Occipital lobe (tissue), 2 donors: ENCODE results near the gene PKNOX2. TPM values are rescaled to one million over a fixed set of nuclear protein-coding genes. Genes with fewer than 3 reads are reported as not detected.
A peak's percentile ranks its signal among the peaks of the same experiment; 100 is the strongest.

Experiments used
- DNase-seq: peaks from one replicate; lab custom pipeline; 2025; lab: John Stamatoyannopoulos, UW
- total RNA-seq: library from RNA; depleted of rRNA; stranded (reverse); fragments of >200 nt; gene quantifications from one replicate; pipeline ENCODE4 v1.2.3, GENCODE V29; 2014

The PKNOX2 gene
- total RNA-seq, 1 donor from 2014 or later: 5.3 TPM

DNA sequence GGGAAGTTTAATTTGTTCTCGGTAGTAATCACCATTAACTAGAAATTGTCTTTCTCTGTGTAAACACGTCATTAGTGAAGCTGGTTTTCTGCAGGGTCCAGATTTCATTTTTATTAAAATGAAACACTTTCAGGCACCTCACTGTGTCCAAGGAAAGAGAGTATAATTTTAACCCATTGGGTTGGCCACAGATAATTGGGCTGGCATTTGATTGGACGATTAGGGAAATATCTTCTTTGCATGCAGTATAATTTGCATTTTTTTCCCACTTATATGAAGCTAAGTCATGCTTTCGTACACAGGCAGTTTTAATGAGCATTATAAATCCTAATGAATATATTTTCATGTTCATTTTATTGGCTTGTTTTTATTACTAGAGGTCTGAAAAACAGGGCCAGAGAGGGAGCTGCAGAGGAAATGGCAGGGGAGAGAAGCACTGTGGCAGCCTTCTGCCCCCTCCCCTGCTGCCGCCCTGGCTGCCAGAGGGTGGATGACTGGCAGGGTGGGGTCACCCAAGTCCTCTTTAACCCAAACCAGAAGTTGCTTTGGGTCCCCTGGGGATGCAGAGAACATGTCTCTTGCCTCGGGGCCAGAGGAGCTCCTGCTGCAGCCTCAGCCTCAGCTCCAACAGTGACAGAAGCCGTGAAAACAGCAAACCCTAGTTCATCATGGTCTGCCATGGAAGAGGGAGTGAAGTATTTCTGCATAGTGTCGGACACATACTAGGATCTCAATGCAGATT lies 93.9 kb downstream of the PKNOX2 start:
- no peak for DNase-seq

DNA sequence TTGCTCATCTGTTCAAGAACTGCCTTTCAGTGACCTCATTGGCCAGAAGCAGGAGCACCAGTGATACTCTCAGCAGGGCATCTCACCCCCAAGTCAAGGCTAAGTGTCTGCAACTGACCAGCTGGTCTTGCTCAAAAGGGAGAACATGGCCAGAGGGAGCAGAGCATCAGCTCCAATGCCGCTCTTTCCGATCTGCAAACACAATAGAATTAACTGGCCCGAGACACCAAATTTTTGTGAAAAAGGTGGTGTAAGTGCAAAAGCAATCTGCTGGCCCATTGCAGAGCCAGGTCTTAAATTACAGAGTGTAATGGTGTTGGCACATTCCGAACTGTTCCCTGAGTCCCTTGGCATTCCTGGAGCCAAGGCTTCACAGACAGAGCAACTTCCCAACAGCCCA lies 97.0 kb downstream of the PKNOX2 start:
- DNase-seq: no peak

DNA sequence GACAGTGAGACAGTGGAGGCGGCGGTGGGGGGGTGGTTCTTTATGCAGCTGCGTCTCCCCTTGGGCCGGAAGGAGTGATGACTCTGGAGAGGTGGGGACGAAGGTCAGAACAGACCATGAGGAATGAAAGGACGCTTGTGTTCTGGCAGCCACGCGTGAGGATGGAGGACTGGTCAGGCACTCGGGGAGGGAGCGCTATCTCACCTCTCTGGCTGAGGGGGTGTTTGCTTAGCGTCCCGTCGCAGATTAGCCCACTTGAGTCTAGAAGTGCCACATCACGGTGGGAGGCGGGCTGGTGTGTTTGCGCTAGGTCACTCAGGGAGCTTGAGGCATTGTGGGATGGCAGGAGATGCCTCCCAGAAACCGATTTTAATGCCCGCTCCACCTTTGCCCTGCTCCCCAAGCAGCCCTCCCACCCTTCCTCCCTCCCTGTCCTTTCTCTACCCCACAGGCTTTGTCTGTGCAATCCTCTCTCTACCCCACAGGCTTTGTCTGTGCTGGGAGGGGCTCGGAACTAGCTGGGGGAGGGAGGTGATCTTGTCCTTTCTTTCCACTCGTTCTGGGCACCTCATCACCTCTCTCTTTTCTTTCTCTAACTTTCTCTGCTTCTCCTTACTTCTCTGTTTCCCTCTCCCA lies 97.8 kb downstream of the PKNOX2 start:
- no peak for DNase-seq

DNA sequence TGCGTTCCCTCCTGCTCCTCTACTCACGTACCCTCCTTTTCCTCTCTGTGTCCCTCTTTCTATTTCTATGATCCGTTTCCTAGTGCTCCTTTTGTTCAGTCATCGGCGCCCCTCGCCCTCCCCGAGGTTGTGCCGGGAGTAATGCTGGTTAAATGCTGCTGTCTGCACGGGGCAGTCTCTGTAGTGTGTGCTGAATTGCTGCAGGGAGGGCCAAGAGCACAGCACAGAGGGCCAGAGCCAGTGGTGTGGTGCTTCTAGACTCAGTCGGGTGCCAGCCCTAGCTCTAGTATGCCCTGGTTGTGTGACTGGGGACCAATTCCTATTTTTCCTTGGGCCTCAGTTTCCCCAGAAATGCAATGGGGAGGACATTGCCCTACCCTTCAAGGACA lies 98.3 kb downstream of the PKNOX2 start:
- no peak for DNase-seq

DNA sequence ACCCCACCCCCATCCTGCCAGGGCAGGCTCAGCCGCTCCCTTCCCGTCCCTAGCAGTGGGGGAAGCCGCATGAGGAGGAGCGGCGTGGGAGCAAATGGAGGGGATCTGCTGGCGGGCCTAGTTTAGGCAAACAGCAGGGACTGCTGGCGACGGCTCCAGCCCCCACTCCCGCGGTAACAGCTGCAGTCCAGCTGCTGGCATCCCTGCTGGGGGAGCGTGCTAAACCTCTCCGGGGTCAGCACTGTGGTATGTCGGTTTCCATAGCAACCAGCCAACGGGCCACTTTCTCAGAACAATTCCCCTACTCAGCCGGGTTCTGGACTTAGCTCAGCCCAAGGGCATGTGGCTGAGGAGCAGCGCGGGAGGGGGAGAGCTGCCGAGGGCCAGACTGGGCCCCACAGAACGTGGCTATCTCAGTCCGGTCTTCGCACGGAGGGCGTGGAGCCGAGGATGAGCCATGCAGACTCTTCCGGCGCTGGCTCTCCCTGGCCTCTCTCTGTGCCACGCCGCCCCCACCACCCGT lies 98.8 kb downstream of the PKNOX2 start:
- DNase-seq: peak; percentile 46

DNA sequence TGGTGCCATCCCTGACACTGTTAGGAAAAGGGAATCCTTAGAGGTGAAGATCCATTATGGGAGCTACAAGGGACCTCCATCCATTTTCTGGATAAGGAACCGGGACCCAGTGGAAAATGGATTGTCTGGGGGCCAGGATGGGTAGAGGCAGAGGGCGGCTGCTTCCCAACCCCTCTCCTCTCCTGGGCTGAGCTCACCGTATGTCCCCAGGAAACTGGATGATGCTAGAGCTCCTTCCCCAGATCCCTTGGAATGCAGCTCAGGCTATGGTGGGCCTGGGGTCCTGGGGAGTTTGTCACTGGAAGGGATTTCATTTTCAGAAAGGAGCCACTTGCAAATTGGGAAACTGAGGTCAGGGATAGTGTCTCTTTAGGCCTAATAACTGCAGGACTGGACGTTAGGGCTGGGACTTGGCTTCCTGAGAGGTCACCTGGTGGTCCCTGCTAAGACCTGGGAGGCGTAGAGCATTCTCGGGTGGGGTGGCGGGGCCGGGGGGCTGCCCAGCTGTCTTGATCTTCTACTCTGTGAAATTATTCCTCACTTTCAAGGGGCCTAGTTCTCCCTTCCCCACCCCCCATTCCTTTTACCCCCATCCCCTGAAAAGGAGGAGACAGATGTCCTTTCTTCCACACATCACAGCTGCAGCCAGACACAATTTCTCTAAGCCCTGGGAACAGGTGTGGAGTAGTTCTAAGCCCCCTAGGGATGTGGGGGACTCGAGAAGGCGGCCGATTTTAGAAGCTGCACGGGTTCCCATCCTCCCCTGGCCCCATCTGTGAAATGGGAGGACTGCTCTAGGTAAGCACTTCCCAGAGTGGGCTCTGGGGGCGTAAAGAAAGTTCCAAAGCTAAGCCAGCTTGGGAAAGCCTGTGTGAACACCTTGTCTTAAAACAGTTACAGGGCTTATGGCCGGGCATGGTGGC lies 99.8 kb downstream of the PKNOX2 start:
- DNase-seq: no peak

DNA sequence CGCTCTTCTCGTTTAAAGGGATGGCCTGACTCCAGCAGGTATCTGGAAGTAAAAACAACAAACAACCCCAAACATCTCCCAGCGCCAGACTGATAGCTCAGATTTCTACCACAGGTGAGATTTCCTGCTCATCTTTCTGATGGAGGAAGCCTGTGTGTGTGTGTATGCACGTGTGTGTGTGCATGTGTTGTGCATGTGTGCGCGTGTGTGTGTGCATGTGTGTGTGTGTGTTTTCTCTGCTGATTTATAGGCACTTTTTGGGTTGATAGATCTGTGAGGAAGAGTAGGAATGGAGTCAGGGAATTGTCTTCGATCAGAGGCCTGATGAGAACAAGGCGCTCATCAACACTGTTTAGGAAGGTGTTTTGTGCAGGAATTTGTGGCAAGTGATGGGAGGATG lies 103.0 kb downstream of the PKNOX2 start:
- DNase-seq: no peak

DNA sequence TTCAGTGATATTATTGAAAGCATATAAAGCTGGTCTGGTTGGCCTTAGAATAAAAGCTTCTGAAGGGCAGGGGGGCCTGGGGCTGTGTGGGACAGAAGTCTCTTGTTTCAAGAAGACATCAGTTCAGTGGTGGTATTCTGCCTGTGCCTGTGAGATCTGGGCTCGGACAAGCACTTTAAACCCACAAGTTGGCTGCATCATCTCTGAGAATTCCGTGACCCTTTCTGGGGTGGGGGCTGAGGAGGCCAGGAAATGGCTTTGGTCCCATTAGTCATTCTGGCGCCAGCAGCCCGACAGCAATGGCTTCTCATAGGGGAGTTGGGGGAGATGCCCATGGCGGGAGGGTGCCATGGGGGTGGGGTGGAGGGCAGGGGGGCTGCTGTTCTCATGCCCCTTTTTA lies 104.1 kb downstream of the PKNOX2 start:
- DNase-seq: no peak

DNA sequence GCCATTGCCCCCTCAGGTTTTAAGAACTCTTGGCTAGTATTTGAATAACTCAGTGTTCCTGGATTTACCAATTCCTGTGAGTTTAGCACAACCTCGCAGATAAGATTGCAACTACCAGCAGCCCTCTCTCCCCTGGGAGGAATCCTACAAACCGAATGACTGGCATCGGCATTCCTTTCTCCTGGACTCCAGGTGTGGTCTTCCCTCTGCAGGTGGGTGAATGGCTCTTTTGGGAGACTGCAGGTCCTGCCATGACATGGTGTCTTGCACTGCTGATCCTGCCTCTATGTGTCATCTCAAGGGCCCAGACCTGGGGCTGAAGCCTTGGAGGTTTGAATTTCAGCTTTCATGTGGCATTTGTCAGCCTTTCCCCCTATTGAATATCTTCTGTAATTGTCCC lies 105.6 kb downstream of the PKNOX2 start:
- no peak for DNase-seq

DNA sequence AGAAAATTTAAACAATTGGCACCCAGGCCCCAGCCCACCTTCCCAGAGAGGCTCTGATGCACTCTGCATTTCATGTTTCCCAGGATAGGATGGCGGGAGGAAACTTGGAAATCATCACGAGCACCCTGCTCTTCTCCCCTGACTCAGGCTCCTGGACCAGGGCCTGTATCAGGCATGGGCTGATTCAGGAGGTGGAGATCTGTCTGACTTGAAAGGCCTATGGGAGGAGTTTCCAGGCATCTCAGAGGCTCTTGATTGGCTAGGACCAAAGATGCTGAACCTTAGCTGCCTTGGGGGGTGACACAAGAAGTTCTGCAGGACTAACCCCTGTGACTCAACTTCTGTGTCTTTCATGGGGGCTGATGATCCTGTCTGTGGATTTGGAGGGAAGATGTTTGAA lies 106.2 kb downstream of the PKNOX2 start:
- no peak for DNase-seq

DNA sequence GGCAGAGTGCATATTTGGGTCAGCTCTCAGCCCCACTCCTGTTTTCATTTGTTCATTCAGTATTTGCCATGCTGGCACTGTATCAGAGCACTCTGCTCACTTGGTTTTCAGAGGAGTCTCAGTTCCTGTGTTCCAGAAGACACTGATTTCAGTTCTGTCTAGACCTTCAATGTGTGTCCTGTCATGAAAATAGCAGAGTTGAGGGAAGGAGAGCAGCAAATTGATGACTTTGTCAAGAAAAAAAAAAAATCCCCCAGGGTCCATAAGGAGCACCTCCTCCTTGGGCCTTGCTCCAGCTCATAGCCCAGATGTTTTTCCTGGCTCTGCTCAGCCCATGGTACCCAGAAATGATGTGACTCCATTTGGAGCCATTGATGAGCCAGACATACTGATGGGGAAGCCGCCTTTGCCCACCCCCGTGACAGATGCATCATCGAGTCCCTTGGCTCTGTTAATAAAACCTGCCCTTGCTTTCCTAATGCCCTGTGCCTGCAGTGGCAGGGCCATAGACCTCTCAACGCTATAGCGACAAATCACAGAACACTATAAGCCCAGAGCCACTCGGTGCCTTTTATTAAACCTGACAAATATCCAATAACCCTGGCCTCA lies 107.0 kb downstream of the PKNOX2 start:
- DNase-seq: no peak

DNA sequence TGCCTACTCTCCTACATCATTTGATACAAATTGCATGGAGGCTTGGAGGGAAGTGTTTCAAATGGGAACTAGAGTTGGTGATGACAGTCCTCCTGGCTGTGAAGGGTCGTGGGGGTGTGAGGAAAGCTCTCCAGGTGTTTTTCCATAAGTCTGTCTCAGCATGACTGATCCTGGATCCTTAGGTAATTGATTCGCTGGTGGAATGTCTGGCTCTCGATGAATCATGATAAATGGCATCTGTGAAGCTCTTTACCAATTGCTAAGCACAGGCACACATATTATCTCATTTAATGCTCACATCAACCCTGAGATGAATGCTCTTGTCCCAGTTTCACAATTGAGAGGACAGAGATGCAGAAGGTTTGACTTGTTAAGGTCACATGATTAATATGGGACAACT lies 107.5 kb downstream of the PKNOX2 start:
- DNase-seq: no peak

DNA sequence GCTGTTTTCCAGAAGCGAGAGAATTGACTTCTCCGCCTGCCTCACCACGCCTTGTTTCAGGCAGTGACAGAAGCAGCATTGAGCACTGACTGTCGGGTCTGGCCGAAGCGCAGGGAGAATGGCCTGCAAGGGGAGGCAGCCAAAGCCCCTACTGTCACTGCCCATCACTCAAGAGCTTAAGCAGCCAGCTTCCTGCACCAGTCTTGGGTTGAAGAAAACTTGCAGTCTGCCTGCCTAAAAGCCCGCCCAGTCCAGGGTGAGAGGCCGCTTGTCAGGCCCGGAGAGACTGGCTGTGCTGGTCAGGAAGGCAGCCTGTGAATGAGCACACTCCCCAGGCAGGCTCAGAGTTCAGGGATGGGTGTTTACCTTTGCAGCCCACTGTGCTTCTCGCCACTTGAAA lies 108.3 kb downstream of the PKNOX2 start:
- no peak for DNase-seq

DNA sequence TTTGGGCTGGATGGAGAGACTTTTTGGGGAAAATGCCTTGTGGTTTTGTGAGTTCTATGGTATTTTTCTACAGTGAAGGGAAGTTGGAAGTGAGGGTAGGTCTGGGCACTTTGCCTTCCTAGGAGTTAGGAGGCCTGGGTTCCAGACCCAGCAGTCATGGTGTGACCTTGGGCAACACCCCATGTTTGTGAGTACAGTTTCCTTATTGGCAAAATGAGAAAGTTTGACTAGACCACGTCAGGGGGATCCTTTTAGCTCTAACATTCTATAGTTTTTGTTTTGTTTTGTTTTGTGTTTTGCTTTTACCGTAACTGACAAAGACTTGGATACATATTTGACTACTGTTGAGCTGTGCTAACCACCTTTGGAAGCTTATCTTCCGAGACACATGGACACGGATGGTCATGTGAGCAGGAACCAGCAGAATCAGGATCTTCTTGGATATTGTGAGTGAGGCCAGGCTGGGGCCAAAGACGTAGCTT lies 109.0 kb downstream of the PKNOX2 start:
- DNase-seq: no peak

DNA sequence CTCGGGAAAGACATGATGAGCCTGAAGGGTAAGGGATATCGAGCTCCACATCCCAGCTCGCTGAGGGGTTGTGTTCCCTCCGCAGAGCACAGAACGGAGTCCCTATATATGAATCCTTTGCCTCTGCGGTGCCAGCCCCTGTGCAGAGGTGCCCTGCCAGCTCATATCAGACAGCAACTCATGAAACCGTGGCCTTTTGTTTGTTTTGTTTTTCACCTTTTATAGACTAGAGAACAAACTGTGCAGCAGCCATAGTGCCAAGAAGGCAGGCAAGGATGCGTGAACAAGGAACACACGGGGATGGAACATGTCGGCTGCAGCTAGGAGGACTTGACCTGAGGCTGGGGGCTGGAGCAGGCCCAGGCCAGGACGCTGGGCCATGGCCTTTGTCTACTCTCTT lies 109.8 kb downstream of the PKNOX2 start:
- no peak for DNase-seq

DNA sequence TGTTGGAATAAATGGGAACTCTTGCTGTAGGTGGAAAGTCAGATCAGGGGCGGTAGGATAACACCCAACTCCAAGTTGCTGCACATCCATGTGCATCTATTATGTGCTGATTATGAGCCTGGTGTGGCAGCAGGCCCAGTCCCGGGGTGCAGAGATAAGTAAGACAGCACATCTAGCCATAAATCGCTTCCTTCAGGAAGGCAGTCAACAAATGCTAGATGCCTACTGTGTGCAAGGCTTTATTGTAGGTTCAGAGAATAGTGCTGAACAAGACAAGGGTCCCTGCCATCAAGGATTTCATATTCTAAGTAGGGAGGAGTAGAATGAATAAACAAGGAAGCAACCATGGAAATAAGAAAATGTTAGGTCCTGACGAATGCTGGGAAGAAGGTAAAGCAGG lies 110.2 kb downstream of the PKNOX2 start:
- DNase-seq: no peak

DNA sequence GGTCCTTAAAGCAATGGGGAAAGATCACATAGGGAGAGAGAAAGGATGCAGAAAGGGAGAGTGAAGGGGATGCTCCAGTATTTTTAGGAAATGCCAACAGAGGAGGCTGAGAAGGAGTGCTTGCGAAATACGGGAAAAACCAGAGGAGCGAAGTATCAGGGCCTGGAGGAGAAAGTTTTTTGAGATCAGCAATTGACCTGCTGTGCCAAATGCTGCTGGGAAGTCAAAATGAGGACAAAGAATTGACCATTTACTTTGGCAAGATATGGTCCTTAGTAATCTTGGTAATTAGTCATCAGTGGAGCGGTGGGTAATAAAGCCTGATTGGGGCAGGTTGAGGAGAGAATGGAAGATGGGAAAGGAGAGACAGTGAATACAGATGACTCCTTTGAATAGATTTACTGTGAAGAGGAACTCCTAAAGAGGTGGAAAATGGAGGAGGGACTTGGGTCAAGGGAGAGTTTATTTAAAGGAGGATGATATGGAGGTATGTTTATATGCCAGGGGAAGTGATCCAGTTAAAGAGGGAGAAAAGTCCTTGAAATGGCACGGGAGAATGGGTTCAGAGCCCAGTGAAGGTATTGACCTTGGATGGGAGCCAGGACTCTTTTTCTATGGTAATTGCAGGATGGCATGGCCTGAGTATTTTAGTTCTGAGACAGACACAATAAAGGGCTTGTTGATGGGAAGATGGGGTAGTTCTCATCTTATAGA lies 111.5 kb downstream of the PKNOX2 start:
- DNase-seq: no peak

DNA sequence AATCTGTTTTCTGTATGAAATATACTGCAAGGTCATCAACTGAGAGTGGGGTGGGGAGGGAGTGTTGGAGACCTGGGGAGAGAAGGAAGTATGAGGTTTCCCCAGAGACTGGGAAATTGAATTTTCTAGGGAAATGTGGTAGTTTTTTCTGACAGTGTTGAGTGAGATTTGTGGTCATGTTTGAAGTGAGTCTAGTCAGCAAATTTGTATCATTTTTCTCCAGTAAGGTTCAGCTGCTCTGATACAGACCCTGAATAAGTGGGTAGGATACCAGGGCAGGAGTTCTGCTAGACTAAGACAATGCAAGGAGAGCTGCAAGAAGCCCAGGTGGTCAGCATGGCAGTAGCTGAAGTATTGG lies 112.0 kb downstream of the PKNOX2 start:
- no peak for DNase-seq

DNA sequence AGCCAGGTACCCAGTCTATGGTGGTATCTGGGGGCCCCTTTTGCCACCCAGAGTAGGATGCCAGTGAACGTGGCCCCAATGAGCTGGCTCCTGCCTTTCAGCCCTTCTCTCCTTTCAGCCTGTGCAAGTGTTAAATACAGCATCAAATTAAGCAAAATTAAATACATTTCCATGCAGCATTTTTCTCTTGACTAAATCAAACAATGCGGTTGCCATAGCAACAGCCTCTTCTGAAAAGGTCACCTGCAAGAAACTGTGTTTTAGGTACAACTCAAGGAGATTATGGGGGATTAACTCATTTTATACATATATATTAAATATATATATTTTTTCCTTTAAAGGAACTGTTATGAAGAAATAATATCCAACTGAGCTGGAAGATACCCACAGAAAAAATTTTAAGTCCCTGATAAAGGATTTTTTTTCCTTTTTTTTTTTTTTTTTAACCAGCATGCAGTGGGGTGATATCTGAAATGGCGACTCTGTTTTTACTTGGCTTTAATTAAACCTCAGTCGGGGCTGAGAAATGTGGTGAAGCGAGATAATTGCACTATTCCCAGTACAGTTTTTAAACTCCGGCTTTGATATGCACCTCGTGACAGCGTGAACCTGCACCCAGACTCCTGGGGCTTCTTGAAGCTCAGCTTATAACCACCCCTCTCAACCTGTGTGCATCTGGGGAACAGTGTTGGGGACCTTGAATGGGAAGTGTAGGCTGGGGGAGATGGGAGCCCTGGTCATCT lies 115.3 kb downstream of the PKNOX2 start:
- DNase-seq: no peak

DNA sequence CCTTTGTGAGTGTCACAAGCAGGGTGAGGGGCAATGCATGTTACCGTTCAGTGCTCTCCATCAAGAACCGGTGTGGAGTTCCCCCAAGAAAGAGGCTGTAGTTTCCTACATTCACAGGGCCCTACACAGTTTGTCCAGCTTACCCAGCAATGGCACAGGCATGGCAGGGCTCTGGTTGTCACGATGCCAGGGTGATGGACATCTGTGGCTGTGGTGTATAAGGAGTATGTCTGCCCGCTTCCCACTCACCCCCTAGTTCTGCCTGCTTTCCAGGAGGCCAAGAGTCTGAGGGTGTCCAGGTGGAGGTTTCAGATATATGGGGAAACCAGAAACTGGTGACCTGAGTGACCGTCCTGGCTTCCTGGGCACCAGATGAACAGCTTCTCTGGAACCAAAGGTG lies 116.1 kb downstream of the PKNOX2 start:
- DNase-seq: no peak
